K562 (cell line): ENCODE results near the gene POU2F3. TPM values are rescaled to one million over a fixed set of nuclear protein-coding genes. Genes with fewer than 3 reads are reported as not detected.

Experiments used
- ATAC-seq: fragments of 200-7000 bp; cut with Tn5 transposase; 3 replicates; pipeline ENCODE4 v1.9.1; 2020; ENCODE audit warnings: moderate library complexity
- BruUV-seq: library from RNA; stranded (reverse); fragments of 400-500 nt; replicated peaks from 2 replicates; lab custom pipeline; 2021; lab: Mats Ljungman, UMichigan
- CTCF ChIA-PET: fragments of 300-600 bp; formaldehyde crosslinking; extraction: SDS; loops from one replicate; lab custom pipeline; 2021; ENCODE audit warnings: low intra/inter-chr PET ratio; lab: Yijun Ruan, JAX
- POLR2A ChIA-PET: fragments of 300-600, 350-650 bp; sonication (Branson Sonifier 250); formaldehyde crosslinking; extraction: SDS; loops from one replicate; lab custom pipeline; 2021; ENCODE audit warnings: antibody characterized with exemption, inconsistent platforms; lab: Yijun Ruan, JAX
- DNase-seq, 4 experiments: peaks; one replicate each; pipeline versions ENCODE4 v3.0.0 to v3.0.0-alpha.2; 2011 to 2018; ENCODE audit warnings: low spot score in 3 of 4, mixed read lengths in 3 of 4; ENCODE audit errors: extremely low read depth in 1 of 4
- FAIRE-seq: peaks from 2 replicates; lab custom pipeline; 2011; peaks lifted over from hg19 to GRCh38; lab: Jason Lieb, UNC
- H2AFZ ChIP-seq: 2 replicates; pipeline ENCODE4 v1.6.0; 2011; ENCODE audit warnings: low read depth, low read length, control low read depth, inconsistent platforms
- H3K27ac ChIP-seq: fragments of 200-600 bp; 3 replicates; pipeline ENCODE4 v1.8.0; 2011; ENCODE audit warnings: low read depth, mild to moderate bottlenecking, control low read depth, inconsistent platforms, low read length, moderate library complexity, mixed read lengths; ENCODE audit errors: extremely low read depth
- H3K27me3 ChIP-seq, 2 experiments: fragments of 300-600 bp in 1 of 2; 2 replicates in 1 of 2; 3 replicates in 1 of 2; pipeline versions ENCODE4 v1.6.0 to v1.8.0; 2011; ENCODE audit warnings: inconsistent platforms in 2 of 2, low read length in 2 of 2, mild to moderate bottlenecking in 1 of 2, mixed read lengths in 1 of 2, moderate library complexity in 1 of 2; ENCODE audit not compliant: control insufficient read depth in 2 of 2, insufficient read depth in 2 of 2
- H3K36me3 ChIP-seq: fragments of 300-600 bp; 3 replicates; pipeline ENCODE4 v1.8.0; 2011; ENCODE audit warnings: mild to moderate bottlenecking, low read length, inconsistent platforms; ENCODE audit not compliant: control insufficient read depth, insufficient read depth
- H3K4me1 ChIP-seq, 2 experiments: fragments of 200-600 bp in 1 of 2; replicated peaks in 1 of 2; 2 replicates in 1 of 2; 3 replicates in 1 of 2; pipeline versions ENCODE4 v1.5.1 to v1.8.0; 2011; ENCODE audit warnings: inconsistent platforms in 2 of 2, low read length in 2 of 2, mild to moderate bottlenecking in 1 of 2, mixed read lengths in 1 of 2, moderate library complexity in 1 of 2; ENCODE audit not compliant: control insufficient read depth in 2 of 2, insufficient read depth in 2 of 2
- H3K4me2 ChIP-seq: 2 replicates; pipeline ENCODE4 v1.6.1; 2011; ENCODE audit warnings: low read length, control low read depth, inconsistent platforms, mixed read lengths; ENCODE audit not compliant: insufficient read depth
- H3K4me3 ChIP-seq: fragments of 200-600 bp; sonication (generic), shearing (Covaris generic); 2 replicates; pipeline ENCODE4 v1.5.1; 2016; ENCODE audit warnings: control low read depth, inconsistent platforms
- H3K79me2 ChIP-seq: fragments of 200-600 bp; 3 replicates; pipeline ENCODE4 v1.8.0; 2011; ENCODE audit warnings: low read length, inconsistent platforms; ENCODE audit not compliant: control insufficient read depth, insufficient read depth
- H3K9ac ChIP-seq, 2 experiments: 2 replicates each; pipeline versions ENCODE4 v1.6.0 to v1.6.1; 2011; ENCODE audit warnings: low read depth in 2 of 2, low read length in 2 of 2, control low read depth in 1 of 2, inconsistent platforms in 1 of 2, mild to moderate bottlenecking in 1 of 2, mixed read lengths in 1 of 2; ENCODE audit not compliant: insufficient read depth in 1 of 2
- H3K9me1 ChIP-seq: one replicate; pipeline ENCODE4 v1.6.0; 2011; ENCODE audit warnings: inconsistent platforms, mild to moderate bottlenecking, low read length, moderate library complexity; ENCODE audit not compliant: control insufficient read depth, insufficient read depth
- H3K9me3 ChIP-seq: replicated peaks from 2 replicates; pipeline ENCODE4 v1.5.1; 2011; ENCODE audit warnings: low read depth, low read length, inconsistent platforms; ENCODE audit not compliant: control insufficient read depth, insufficient read depth
- H4K20me1 ChIP-seq: replicated peaks from 2 replicates; pipeline ENCODE4 v1.6.1; 2011; ENCODE audit warnings: low read length, inconsistent platforms, mixed read lengths; ENCODE audit not compliant: control insufficient read depth, insufficient read depth
- CEBPZ ChIP-seq: fragments of 150-350 bp; IDR thresholded peaks from 2 replicates; pipeline ENCODE4 v1.6.1; 2014; ENCODE audit warnings: low read depth, mild to moderate bottlenecking, low read length, borderline replicate concordance
- CGGBP1 ChIP-seq: fragments of 250-450 bp; sonication (Bioruptor Pico); IDR thresholded peaks from 2 replicates; pipeline ENCODE4 v1.9.0; 2021; ENCODE audit warnings: mild to moderate bottlenecking
- THRA ChIP-seq: fragments of 450-650 bp; IDR thresholded peaks from 2 replicates; pipeline ENCODE4 v1.6.1; 2017; ENCODE audit warnings: mild to moderate bottlenecking, moderate library complexity
- in situ Hi-C: fragments of 300-500 bp; cut with MboI; formaldehyde crosslinking; loops from 4 replicates; pipeline ENCODE4 v1.15.0; 2018; ENCODE audit warnings: inconsistent platforms, mixed read lengths
- intact Hi-C: fragments of 100-400 bp; cut with micrococcal nuclease; formaldehyde crosslinking; loops from 2 replicates; pipeline ENCODE4 v1.14.2; 2022
- polyA plus RNA-seq, 8 experiments: library from polyadenylated mRNA; depleted of rRNA in 4 of 8; stranded (reverse) in 5 of 8; unstranded in 3 of 8; fragments of >200 nt; fragmentation: Nextera tagmentation in 2 of 8; fragmentation: Illumina TruSeq in 1 of 8; extraction: Ambion mirVana in 2 of 8; extraction: Trizol in 1 of 8; gene quantifications; 2 replicates each; pipeline versions ENCODE4 v1.2.1 to v1.2.3, GENCODE V29; 2011 to 2014; ENCODE audit warnings: inconsistent platforms in 1 of 8, missing spikeins in 1 of 8
- total RNA-seq, 7 experiments: library from RNA; depleted of rRNA in 6 of 7; stranded (reverse); fragments of >200 nt in 6 of 7; fragmentation: Illumina TruSeq in 2 of 7; extraction: Trizol in 2 of 7; gene quantifications; 2 replicates each; pipeline versions ENCODE4 v1.2.1 to v1.2.3, GENCODE V29; 2011 to 2021; ENCODE audit warnings: low replicate concordance in 1 of 7

The POU2F3 gene
- total and polyA plus RNA-seq, 9 of the 15 experiments (the other 6 are each of a cell fraction or from before 2014, with no cell fraction given) = not detected

GRCh38 chr11:120363436-120363835 lies 123.5 kb downstream of the POU2F3 start:
- intact Hi-C loops = no loop called here
- H4K20me1 ChIP-seq = peaks cover 3% of the 10 kb centered on the region; the same call in 1 of the 2 replicates
- H3K9ac ChIP-seq = no peak overlapping the region
- FAIRE-seq = no peak
- H3K4me3 ChIP-seq = no peak overlapping the region
- TF ChIP-seq THRA (no peak), CEBPZ (no peak), CGGBP1 (no peak)
- no TSS peak for BruUV-seq
- H3K27ac ChIP-seq = no peak overlapping the region
- CTCF ChIA-PET = no interaction called here
- H3K36me3 ChIP-seq = no peaks in the 10 kb centered on the region
- no peaks in the 10 kb centered on the region for H3K27me3 ChIP-seq
- peaks cover 3% of the 10 kb centered on the region for H3K9me1 ChIP-seq
- no peaks in the 10 kb centered on the region for H3K9me3 ChIP-seq
- ATAC-seq = no peak
- DNase-seq = no peak
- peaks cover 0 to 2% of the 10 kb centered on the region in 2 experiments; a peak in 1 of 5 replicates for H3K4me1 ChIP-seq
- POLR2A ChIA-PET = interaction anchor here (0.9 kb wide), 1 partner anchor 36 kb away, joined by 3 read pairs; no protein-coding TSS in a partner anchor
- H3K4me2 ChIP-seq = no peak overlapping the region
- in situ Hi-C loops = no loop called here
- peaks cover 85% of the 10 kb centered on the region for H3K79me2 ChIP-seq
- H2AFZ ChIP-seq = no peak overlapping the region
